HepG2 (cell line): Measurements from ENCODE around the gene GOLGB1. TPM values are rescaled to one million over a fixed set of nuclear protein-coding genes. Genes with fewer than 3 reads are reported as not detected.

Experiments
- ATAC-seq: fragments of 200-7000 bp; cut with Tn5 transposase; 3 replicates; pipeline ENCODE4 v1.9.1; 2020; ENCODE audit warnings: mild to moderate bottlenecking, moderate library complexity
- BruUV-seq: library from RNA; stranded (reverse); fragments of 400-500 nt; replicated peaks from 2 replicates; lab custom pipeline; 2021; lab: Mats Ljungman, UMichigan
- CTCF ChIA-PET: fragments of 300-600 bp; formaldehyde crosslinking; extraction: SDS; loops from one replicate; lab custom pipeline; 2021; ENCODE audit warnings: low total read pairs, inconsistent platforms, low intra/inter-chr PET ratio; lab: Yijun Ruan, JAX
- POLR2A ChIA-PET: fragments of 350-600 bp; sonication (Branson Sonifier 250); formaldehyde crosslinking; loops from one replicate; lab custom pipeline; 2020; ENCODE audit warnings: antibody characterized with exemption, inconsistent platforms; lab: Yijun Ruan, JAX
- DNase-seq: peaks from one replicate; pipeline ENCODE4 v3.0.0-alpha.2; 2015; ENCODE audit warnings: low spot score
- FAIRE-seq: peaks from 3 replicates; lab custom pipeline; 2011; peaks lifted over from hg19 to GRCh38; lab: Jason Lieb, UNC
- H2AFZ ChIP-seq: one replicate; pipeline ENCODE4 v1.6.1; 2011; ENCODE audit warnings: low read length, inconsistent platforms
- H3K27ac ChIP-seq: fragments of 300-600 bp; 3 replicates; pipeline ENCODE4 v1.8.0; 2011; ENCODE audit warnings: mixed run types, mild to moderate bottlenecking, mixed read lengths, low read length, inconsistent platforms; ENCODE audit not compliant: insufficient read depth; ENCODE audit errors: extremely low read length
- H3K27me3 ChIP-seq, 2 experiments: fragments of 200-600 bp in 1 of 2; 2 replicates in 1 of 2; 3 replicates in 1 of 2; pipeline versions ENCODE4 v1.6.0 to v1.8.0; 2011; ENCODE audit warnings: low read length in 2 of 2, mild to moderate bottlenecking in 2 of 2, moderate library complexity in 2 of 2, inconsistent platforms in 1 of 2; ENCODE audit not compliant: insufficient read depth in 2 of 2, control insufficient read depth in 1 of 2
- H3K36me3 ChIP-seq, 2 experiments: fragments of 200-600 bp in 1 of 2; replicated peaks in 1 of 2; 2 replicates in 1 of 2; 3 replicates in 1 of 2; pipeline versions ENCODE4 v1.5.1 to v1.8.0; 2011; ENCODE audit warnings: low read length in 2 of 2, inconsistent platforms in 1 of 2; ENCODE audit not compliant: insufficient read depth in 2 of 2, control insufficient read depth in 1 of 2
- H3K4me1 ChIP-seq: 2 replicates; pipeline ENCODE4 v1.5.1; 2012; ENCODE audit warnings: low read length, inconsistent platforms; ENCODE audit not compliant: insufficient read depth
- H3K4me2 ChIP-seq: 2 replicates; pipeline ENCODE4 v1.6.0; 2011; ENCODE audit warnings: low read depth, low read length, inconsistent platforms
- H3K4me3 ChIP-seq, 3 experiments: fragments of 200-600 bp in 1 of 3; sonication (generic), shearing (Covaris generic) in 1 of 3; replicated peaks in 1 of 3; 2 replicates each; pipeline ENCODE4 v1.5.1; 2011 to 2016; ENCODE audit warnings: low read length in 3 of 3, inconsistent platforms in 2 of 3, low read depth in 2 of 3, mild to moderate bottlenecking in 2 of 3, control low read depth in 1 of 3, mixed read lengths in 1 of 3; ENCODE audit not compliant: insufficient read depth in 1 of 3
- H3K79me2 ChIP-seq: one replicate; pipeline ENCODE4 v1.6.1; 2011; ENCODE audit warnings: low read length, inconsistent platforms; ENCODE audit not compliant: insufficient read depth
- H3K9ac ChIP-seq: 2 replicates; pipeline ENCODE4 v1.6.0; 2011; ENCODE audit warnings: mild to moderate bottlenecking, low read depth, low read length, inconsistent platforms; ENCODE audit not compliant: insufficient read depth
- H3K9me3 ChIP-seq: 2 replicates; pipeline ENCODE4 v1.5.1; 2012; ENCODE audit warnings: mild to moderate bottlenecking, low read length
- H4K20me1 ChIP-seq: 2 replicates; pipeline ENCODE4 v1.6.0; 2011; ENCODE audit warnings: inconsistent platforms, mild to moderate bottlenecking, low read length, moderate library complexity; ENCODE audit not compliant: insufficient read depth
- FIP1L1 ChIP-seq: fragments of 200-400 bp; formaldehyde crosslinking; IDR thresholded peaks from 2 replicates; pipeline ENCODE4 v1.6.1; 2018; ENCODE audit warnings: low read depth, mild to moderate bottlenecking, low read length, moderate library complexity, borderline replicate concordance; ENCODE audit not compliant: insufficient read depth
- GMEB1 ChIP-seq: sonication (generic); formaldehyde crosslinking; IDR thresholded peaks from 2 replicates; pipeline ENCODE4 v1.5.1; 2020; ENCODE audit warnings: missing genetic modification reagents, mild to moderate bottlenecking, borderline replicate concordance
- HDAC1 ChIP-seq: sonication (generic); formaldehyde crosslinking; IDR thresholded peaks from 2 replicates; pipeline ENCODE4 v1.5.1; 2020; ENCODE audit warnings: mild to moderate bottlenecking, missing genetic modification reagents
- HMGA1 ChIP-seq: sonication (generic); formaldehyde crosslinking; conservative IDR thresholded peaks from 2 replicates; pipeline ENCODE4 v1.4.0; 2020; ENCODE audit warnings: missing genetic modification reagents
- JUNB ChIP-seq: sonication (generic); formaldehyde crosslinking; IDR thresholded peaks from 2 replicates; pipeline ENCODE4 v1.8.0; 2022; ENCODE audit warnings: missing genetic modification reagents, mild to moderate bottlenecking, borderline replicate concordance
- PRPF4 ChIP-seq: fragments of 200-400 bp; formaldehyde crosslinking; IDR thresholded peaks from 2 replicates; pipeline ENCODE4 v1.6.1; 2016; ENCODE audit warnings: low read length, low read depth; ENCODE audit not compliant: poor library complexity, severe bottlenecking
- REXO4 ChIP-seq: sonication (generic); formaldehyde crosslinking; IDR thresholded peaks from 2 replicates; pipeline ENCODE4 v1.8.0; 2022; ENCODE audit warnings: missing genetic modification reagents, mild to moderate bottlenecking, borderline replicate concordance
- SALL1 ChIP-seq: sonication (generic); formaldehyde crosslinking; IDR thresholded peaks from 2 replicates; pipeline ENCODE4 v1.8.0; 2022; ENCODE audit warnings: mild to moderate bottlenecking, missing genetic modification reagents
- SCMH1 ChIP-seq: sonication (generic); formaldehyde crosslinking; IDR thresholded peaks from 2 replicates; pipeline ENCODE4 v1.9.0; 2021; ENCODE audit warnings: missing genetic modification reagents, mild to moderate bottlenecking, borderline replicate concordance
- SIX4 ChIP-seq: sonication (generic); formaldehyde crosslinking; IDR thresholded peaks from 2 replicates; pipeline ENCODE4 v1.4.0; 2020; ENCODE audit warnings: missing genetic modification reagents
- SP1 ChIP-seq, 2 experiments: fragments of 450-650 bp in 1 of 2; sonication (generic) in 1 of 2; formaldehyde crosslinking in 1 of 2; IDR thresholded peaks; 2 replicates each; pipeline versions ENCODE4 v1.4.0 to v1.6.1; 2016 to 2020; ENCODE audit warnings: missing genetic modification reagents in 1 of 2
- TBX2 ChIP-seq: sonication (generic); formaldehyde crosslinking; IDR thresholded peaks from 2 replicates; pipeline ENCODE4 v1.5.0; 2020; ENCODE audit warnings: missing genetic modification reagents, mild to moderate bottlenecking, borderline replicate concordance
- ZKSCAN8 ChIP-seq: IDR thresholded peaks from 2 replicates; pipeline ENCODE4 v1.6.1; 2016; ENCODE audit warnings: borderline replicate concordance, missing genetic modification reagents, missing compliant biosample characterization
- ZNF10 ChIP-seq: sonication (generic); formaldehyde crosslinking; IDR thresholded peaks from 2 replicates; pipeline ENCODE4 v1.4.0; 2020; ENCODE audit warnings: mild to moderate bottlenecking, low read depth, missing genetic modification reagents, borderline replicate concordance
- ZNF350 ChIP-seq: sonication (generic); formaldehyde crosslinking; IDR thresholded peaks from 2 replicates; pipeline ENCODE4 v1.4.0; 2020; ENCODE audit warnings: mild to moderate bottlenecking, low read depth, missing genetic modification reagents, borderline replicate concordance
- ZNF563 ChIP-seq: sonication (generic); formaldehyde crosslinking; IDR thresholded peaks from 2 replicates; pipeline ENCODE4 v1.8.0; 2022; ENCODE audit warnings: mild to moderate bottlenecking, moderate library complexity, missing genetic modification reagents
- ZNF704 ChIP-seq: sonication (generic); formaldehyde crosslinking; IDR thresholded peaks from 2 replicates; pipeline ENCODE4 v1.8.1; 2023; ENCODE audit warnings: mild to moderate bottlenecking, inconsistent platforms, moderate library complexity, missing genetic modification reagents, borderline replicate concordance
- WGBS: methylation state at CpG from one replicate; pipeline ENCODE4 v1.1.6; 2017; ENCODE audit warnings: low lambda C conversion rate; 5-methylcytosine and 5-hydroxymethylcytosine counted together
- in situ Hi-C: cut with HindIII; loops from 2 replicates; pipeline ENCODE4 v1.10.0; 2017; ENCODE audit warnings: low pct_unique_long_range_greater_than_20kb; ENCODE audit not compliant: extremely low pct_ligation_motif_present
- intact Hi-C: fragments of 100-400 bp; cut with micrococcal nuclease; formaldehyde crosslinking; loops from one replicate; pipeline ENCODE4 v1.10.0; 2022; ENCODE audit not compliant: unreplicated experiment
- polyA plus RNA-seq, 8 experiments: library from polyadenylated mRNA; depleted of rRNA in 3 of 8; stranded (reverse) in 7 of 8; unstranded in 1 of 8; fragments of >200 nt; fragmentation: Illumina TruSeq in 4 of 8; extraction: Trizol in 4 of 8; gene quantifications; 2 replicates each; pipeline versions ENCODE4 v1.2.1 to v1.2.3, GENCODE V29; 2011 to 2016; ENCODE audit warnings: low read depth in 4 of 8, missing spikeins in 1 of 8, mixed read lengths in 1 of 8; ENCODE audit not compliant: insufficient read depth in 1 of 8
- total RNA-seq, 5 experiments: library from RNA; depleted of rRNA; stranded (reverse); fragments of >200 nt; fragmentation: Illumina TruSeq; extraction: Trizol; gene quantifications; 2 replicates each; pipeline ENCODE4 v1.2.3, GENCODE V29; 2016; ENCODE audit warnings: low read depth in 1 of 5

The GOLGB1 gene
- total and polyA plus RNA-seq, 2 of the 13 experiments (the other 11 are each of a cell fraction or from before 2014, with no cell fraction given), result 13.1 to 39.5 TPM

- in situ Hi-C loops, result no loop called here
- DNase-seq (no peak), ATAC-seq (no peak), FAIRE-seq (no peak)
- H3K27me3 ChIP-seq, result no peaks in the 10 kb centered on the region; a peak in 1 of 5 replicates
- ChIA-PET CTCF (no interaction called here), POLR2A (no interaction called here)
- BruUV-seq, result no TSS peak
- H2AFZ ChIP-seq, result no peak overlapping the region
- no peak overlapping the region for H3K27ac ChIP-seq
- H3K9ac ChIP-seq, result no peak overlapping the region
- H3K9me3 ChIP-seq, result no peaks in the 10 kb centered on the region
- no peak overlapping the region for H3K4me3 ChIP-seq
- no peaks in the 10 kb centered on the region for H3K36me3 ChIP-seq
- H3K4me1 ChIP-seq, result peaks cover 15% of the 10 kb centered on the region
- TF ChIP-seq GMEB1 (CRISPR knock-in tag), result no peak
- TF ChIP-seq PRPF4, result no peak
- TF ChIP-seq FIP1L1, result no peak
- no peak for TF ChIP-seq HDAC1
- TF ChIP-seq HMGA1 (CRISPR knock-in tag), result no peak
- no peak for TF ChIP-seq ZNF10
- TF ChIP-seq SIX4 (CRISPR knock-in tag), result no peak
- no peak for TF ChIP-seq SCMH1 (CRISPR knock-in tag)
- TF ChIP-seq TBX2, result no peak
- no peak for TF ChIP-seq ZNF563
- no peak for TF ChIP-seq JUNB (CRISPR knock-in tag)
- no peak for TF ChIP-seq SALL1 (CRISPR knock-in tag)
- no peak for TF ChIP-seq REXO4 (CRISPR knock-in tag)
- TF ChIP-seq ZNF704 (CRISPR knock-in tag), result no peak
- TF ChIP-seq SP1 (IDR thresholded peaks at IDR 0.05), result no peak
- TF ChIP-seq SP1 (CRISPR knock-in tag; IDR thresholded peaks at IDR 0.05), result no peak
- TF ChIP-seq ZNF350 (CRISPR knock-in tag), result no peak
- TF ChIP-seq ZKSCAN8 (CRISPR knock-in tag), result no peak
- no peak overlapping the region for H3K4me2 ChIP-seq
- peaks cover 24% of the 10 kb centered on the region for H3K79me2 ChIP-seq
- WGBS, result 71% methylated on average over 1 of the region's 1 CpG
- intact Hi-C loops, result no loop called here
- peaks cover 14% of the 10 kb centered on the region for H4K20me1 ChIP-seq
Observed at GRCh38 chr3:121752261-121752660, 2.7 kb upstream of the GOLGB1 start.
